Measurements from ENCODE around the gene FBLN5.

FBLN5 gene

GRCh38 chr14:91910196-91910595, 37.3 kb downstream of the FBLN5 start:
- H3K9ac ChIP-seq (ENCODE audit: low read depth in 1 of 2, low read length in 2 of 2) = no peak overlapping the region
- H3K27ac ChIP-seq (ENCODE audit: low read depth in 2 of 2, low read length in 2 of 2) = no peak overlapping the region
- no peaks in the 10 kb centered on the region for H3K9me3 ChIP-seq (ENCODE audit: control insufficient read depth in 2 of 2, low read length in 2 of 2)
- H3K4me1 ChIP-seq (ENCODE audit: control insufficient read depth in 2 of 2, insufficient read depth in 2 of 2, low read length in 2 of 2) = peaks cover 7 to 8% of the 10 kb centered on the region in 2 donors
- no peak overlapping the region for H3K4me3 ChIP-seq (ENCODE audit: low read length in 2 of 2)
- H3K27me3 ChIP-seq (ENCODE audit: control insufficient read depth in 2 of 2, insufficient read depth in 2 of 2, low read length in 2 of 2) = no peaks in the 10 kb centered on the region
- H3K36me3 ChIP-seq (ENCODE audit: control insufficient read depth in 2 of 2, insufficient read depth in 2 of 2, low read length in 2 of 2) = no peaks in the 10 kb centered on the region

- Histone ChIP-seq H3K4me1 (ENCODE audit: control insufficient read depth in 2 of 2, insufficient read depth in 2 of 2, low read length in 2 of 2) (peaks cover 5 to 7% of the 10 kb centered on the region in 2 donors), H3K9me3 (ENCODE audit: control insufficient read depth in 2 of 2, low read length in 2 of 2) (no peaks in the 10 kb centered on the region), H3K4me3 (ENCODE audit: low read length in 2 of 2) (no peak overlapping the region), H3K27me3 (ENCODE audit: control insufficient read depth in 2 of 2, insufficient read depth in 2 of 2, low read length in 2 of 2) (no peaks in the 10 kb centered on the region), H3K36me3 (ENCODE audit: control insufficient read depth in 2 of 2, insufficient read depth in 2 of 2, low read length in 2 of 2) (no peaks in the 10 kb centered on the region), H3K27ac (ENCODE audit: low read depth in 2 of 2, low read length in 2 of 2) (no peak overlapping the region), H3K9ac (ENCODE audit: low read depth in 1 of 2, low read length in 2 of 2) (no peak overlapping the region)
Observed at GRCh38 chr14:91906374-91906773, 41.1 kb downstream of the FBLN5 start.

GRCh38 chr14:91904956-91905645, 42.4 kb downstream of the FBLN5 start:
- H3K4me3 ChIP-seq (ENCODE audit: low read length in 2 of 2) = no peak overlapping the region
- no peaks in the 10 kb centered on the region for H3K9me3 ChIP-seq (ENCODE audit: control insufficient read depth in 2 of 2, low read length in 2 of 2)
- H3K4me1 ChIP-seq (ENCODE audit: control insufficient read depth in 2 of 2, insufficient read depth in 2 of 2, low read length in 2 of 2) = peaks cover 4 to 7% of the 10 kb centered on the region in 2 donors
- H3K27ac ChIP-seq (ENCODE audit: low read depth in 2 of 2, low read length in 2 of 2) = no peak overlapping the region
- H3K9ac ChIP-seq (ENCODE audit: low read depth in 1 of 2, low read length in 2 of 2) = no peak overlapping the region
- no peaks in the 10 kb centered on the region for H3K36me3 ChIP-seq (ENCODE audit: control insufficient read depth in 2 of 2, insufficient read depth in 2 of 2, low read length in 2 of 2)
- no peaks in the 10 kb centered on the region for H3K27me3 ChIP-seq (ENCODE audit: control insufficient read depth in 2 of 2, insufficient read depth in 2 of 2, low read length in 2 of 2)

GRCh38 chr14:91904483-91904882, 43.0 kb downstream of the FBLN5 start:
- no peaks in the 10 kb centered on the region for H3K36me3 ChIP-seq (ENCODE audit: control insufficient read depth in 2 of 2, insufficient read depth in 2 of 2, low read length in 2 of 2)
- no peak overlapping the region for H3K27ac ChIP-seq (ENCODE audit: low read depth in 2 of 2, low read length in 2 of 2)
- peaks cover 4 to 7% of the 10 kb centered on the region in 2 donors for H3K4me1 ChIP-seq (ENCODE audit: control insufficient read depth in 2 of 2, insufficient read depth in 2 of 2, low read length in 2 of 2)

GRCh38 chr14:91903070-91903469, 44.4 kb downstream of the FBLN5 start:
- peaks cover 4 to 7% of the 10 kb centered on the region in 2 donors for H3K4me1 ChIP-seq (ENCODE audit: control insufficient read depth in 2 of 2, insufficient read depth in 2 of 2, low read length in 2 of 2)

More at GRCh38 chr14:91904483-91904882, 43.0 kb downstream of the FBLN5 start:
- H3K9ac ChIP-seq (ENCODE audit: low read depth in 1 of 2, low read length in 2 of 2) = no peak overlapping the region
- no peaks in the 10 kb centered on the region for H3K9me3 ChIP-seq (ENCODE audit: control insufficient read depth in 2 of 2, low read length in 2 of 2)
- H3K4me3 ChIP-seq (ENCODE audit: low read length in 2 of 2) = no peak overlapping the region
- H3K27me3 ChIP-seq (ENCODE audit: control insufficient read depth in 2 of 2, insufficient read depth in 2 of 2, low read length in 2 of 2) = no peaks in the 10 kb centered on the region

GRCh38 chr14:91902336-91902735, 45.2 kb downstream of the FBLN5 start:
- Histone ChIP-seq H3K27me3 (ENCODE audit: control insufficient read depth in 2 of 2, insufficient read depth in 2 of 2, low read length in 2 of 2) (no peaks in the 10 kb centered on the region), H3K4me3 (ENCODE audit: low read length in 2 of 2) (no peak overlapping the region), H3K27ac (ENCODE audit: low read depth in 2 of 2, low read length in 2 of 2) (no peak overlapping the region), H3K9me3 (ENCODE audit: control insufficient read depth in 2 of 2, low read length in 2 of 2) (no peaks in the 10 kb centered on the region), H3K4me1 (ENCODE audit: control insufficient read depth in 2 of 2, insufficient read depth in 2 of 2, low read length in 2 of 2) (peaks cover 4 to 7% of the 10 kb centered on the region in 2 donors), H3K9ac (ENCODE audit: low read depth in 1 of 2, low read length in 2 of 2) (no peak overlapping the region), H3K36me3 (ENCODE audit: control insufficient read depth in 2 of 2, insufficient read depth in 2 of 2, low read length in 2 of 2) (no peaks in the 10 kb centered on the region)

More at GRCh38 chr14:91903070-91903469, 44.4 kb downstream of the FBLN5 start:
- Histone ChIP-seq H3K4me3 (ENCODE audit: low read length in 2 of 2) (no peak overlapping the region), H3K27ac (ENCODE audit: low read depth in 2 of 2, low read length in 2 of 2) (no peak overlapping the region), H3K9ac (ENCODE audit: low read depth in 1 of 2, low read length in 2 of 2) (no peak overlapping the region), H3K27me3 (ENCODE audit: control insufficient read depth in 2 of 2, insufficient read depth in 2 of 2, low read length in 2 of 2) (no peaks in the 10 kb centered on the region), H3K9me3 (ENCODE audit: control insufficient read depth in 2 of 2, low read length in 2 of 2) (no peaks in the 10 kb centered on the region), H3K36me3 (ENCODE audit: control insufficient read depth in 2 of 2, insufficient read depth in 2 of 2, low read length in 2 of 2) (no peaks in the 10 kb centered on the region)

- no peaks in the 10 kb centered on the region for H3K9me3 ChIP-seq (ENCODE audit: control insufficient read depth in 2 of 2, low read length in 2 of 2)
- H3K9ac ChIP-seq (ENCODE audit: low read depth in 1 of 2, low read length in 2 of 2) = no peak overlapping the region
- H3K36me3 ChIP-seq (ENCODE audit: control insufficient read depth in 2 of 2, insufficient read depth in 2 of 2, low read length in 2 of 2) = no peaks in the 10 kb centered on the region
- H3K27ac ChIP-seq (ENCODE audit: low read depth in 2 of 2, low read length in 2 of 2) = no peak overlapping the region
- H3K27me3 ChIP-seq (ENCODE audit: control insufficient read depth in 2 of 2, insufficient read depth in 2 of 2, low read length in 2 of 2) = no peaks in the 10 kb centered on the region
- H3K4me3 ChIP-seq (ENCODE audit: low read length in 2 of 2) = no peak overlapping the region
- H3K4me1 ChIP-seq (ENCODE audit: control insufficient read depth in 2 of 2, insufficient read depth in 2 of 2, low read length in 2 of 2) = peaks cover 4 to 6% of the 10 kb centered on the region in 2 donors
Observed at GRCh38 chr14:91901449-91902226, 45.9 kb downstream of the FBLN5 start.

GRCh38 chr14:91899806-91900205, 47.7 kb downstream of the FBLN5 start:
- H3K4me1 ChIP-seq (ENCODE audit: control insufficient read depth in 2 of 2, insufficient read depth in 2 of 2, low read length in 2 of 2) = no peaks in the 10 kb centered on the region
- no peak overlapping the region for H3K27ac ChIP-seq (ENCODE audit: low read depth in 2 of 2, low read length in 2 of 2)
- no peaks in the 10 kb centered on the region for H3K27me3 ChIP-seq (ENCODE audit: control insufficient read depth in 2 of 2, insufficient read depth in 2 of 2, low read length in 2 of 2)
- H3K4me3 ChIP-seq (ENCODE audit: low read length in 2 of 2) = no peak overlapping the region
- H3K36me3 ChIP-seq (ENCODE audit: control insufficient read depth in 2 of 2, insufficient read depth in 2 of 2, low read length in 2 of 2) = no peaks in the 10 kb centered on the region
- H3K9ac ChIP-seq (ENCODE audit: low read depth in 1 of 2, low read length in 2 of 2) = no peak overlapping the region
- no peaks in the 10 kb centered on the region for H3K9me3 ChIP-seq (ENCODE audit: control insufficient read depth in 2 of 2, low read length in 2 of 2)

GRCh38 chr14:91899213-91899612, 48.3 kb downstream of the FBLN5 start:
- Histone ChIP-seq H3K27me3 (ENCODE audit: control insufficient read depth in 2 of 2, insufficient read depth in 2 of 2, low read length in 2 of 2) (no peaks in the 10 kb centered on the region), H3K9me3 (ENCODE audit: control insufficient read depth in 2 of 2, low read length in 2 of 2) (no peaks in the 10 kb centered on the region), H3K9ac (ENCODE audit: low read depth in 1 of 2, low read length in 2 of 2) (no peak overlapping the region), H3K4me3 (ENCODE audit: low read length in 2 of 2) (no peak overlapping the region), H3K27ac (ENCODE audit: low read depth in 2 of 2, low read length in 2 of 2) (no peak overlapping the region), H3K36me3 (ENCODE audit: control insufficient read depth in 2 of 2, insufficient read depth in 2 of 2, low read length in 2 of 2) (no peaks in the 10 kb centered on the region), H3K4me1 (ENCODE audit: control insufficient read depth in 2 of 2, insufficient read depth in 2 of 2, low read length in 2 of 2) (no peaks in the 10 kb centered on the region)

- Histone ChIP-seq H3K27me3 (ENCODE audit: control insufficient read depth in 2 of 2, insufficient read depth in 2 of 2, low read length in 2 of 2) (no peaks in the 10 kb centered on the region), H3K9me3 (ENCODE audit: control insufficient read depth in 2 of 2, low read length in 2 of 2) (no peaks in the 10 kb centered on the region), H3K4me1 (ENCODE audit: control insufficient read depth in 2 of 2, insufficient read depth in 2 of 2, low read length in 2 of 2) (no peaks in the 10 kb centered on the region), H3K9ac (ENCODE audit: low read depth in 1 of 2, low read length in 2 of 2) (no peak overlapping the region), H3K36me3 (ENCODE audit: control insufficient read depth in 2 of 2, insufficient read depth in 2 of 2, low read length in 2 of 2) (no peaks in the 10 kb centered on the region), H3K27ac (ENCODE audit: low read depth in 2 of 2, low read length in 2 of 2) (no peak overlapping the region), H3K4me3 (ENCODE audit: low read length in 2 of 2) (no peak overlapping the region)
Observed at GRCh38 chr14:91898372-91898771, 49.1 kb downstream of the FBLN5 start.
